ENCODE measurements around the gene VIM.

VIM gene

DNA sequence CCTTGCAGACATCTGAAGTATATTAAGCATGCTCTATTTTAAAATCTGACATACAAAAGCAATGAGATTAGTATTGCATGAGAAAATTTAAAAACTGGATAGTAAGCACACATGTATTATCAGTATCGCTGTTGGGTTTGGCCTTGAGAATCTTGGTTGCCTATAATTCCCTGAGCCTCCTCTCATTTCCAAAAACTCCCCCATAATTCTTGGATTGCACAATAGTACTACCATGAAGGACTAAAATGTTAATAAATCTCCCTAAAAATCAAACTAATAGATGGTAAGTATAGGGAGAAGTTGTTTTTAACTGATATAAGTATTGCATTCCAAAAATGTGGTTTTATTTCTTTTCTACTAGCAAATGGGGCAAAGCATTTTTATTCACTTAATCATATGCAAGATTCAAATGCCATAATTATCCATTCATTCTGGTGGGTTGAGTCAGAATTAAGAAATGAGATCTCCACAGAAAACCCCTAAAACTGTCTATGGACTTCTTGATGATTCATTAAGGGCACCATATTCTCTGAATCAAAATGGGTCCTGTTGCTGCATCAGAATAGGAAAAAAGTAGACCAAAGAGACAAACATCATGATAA lies 10.3 kb upstream of the VIM start:
- peak overlapping the region; percentile 98 for H3K27ac ChIP-seq
- TF ChIP-seq, protein P1, sequence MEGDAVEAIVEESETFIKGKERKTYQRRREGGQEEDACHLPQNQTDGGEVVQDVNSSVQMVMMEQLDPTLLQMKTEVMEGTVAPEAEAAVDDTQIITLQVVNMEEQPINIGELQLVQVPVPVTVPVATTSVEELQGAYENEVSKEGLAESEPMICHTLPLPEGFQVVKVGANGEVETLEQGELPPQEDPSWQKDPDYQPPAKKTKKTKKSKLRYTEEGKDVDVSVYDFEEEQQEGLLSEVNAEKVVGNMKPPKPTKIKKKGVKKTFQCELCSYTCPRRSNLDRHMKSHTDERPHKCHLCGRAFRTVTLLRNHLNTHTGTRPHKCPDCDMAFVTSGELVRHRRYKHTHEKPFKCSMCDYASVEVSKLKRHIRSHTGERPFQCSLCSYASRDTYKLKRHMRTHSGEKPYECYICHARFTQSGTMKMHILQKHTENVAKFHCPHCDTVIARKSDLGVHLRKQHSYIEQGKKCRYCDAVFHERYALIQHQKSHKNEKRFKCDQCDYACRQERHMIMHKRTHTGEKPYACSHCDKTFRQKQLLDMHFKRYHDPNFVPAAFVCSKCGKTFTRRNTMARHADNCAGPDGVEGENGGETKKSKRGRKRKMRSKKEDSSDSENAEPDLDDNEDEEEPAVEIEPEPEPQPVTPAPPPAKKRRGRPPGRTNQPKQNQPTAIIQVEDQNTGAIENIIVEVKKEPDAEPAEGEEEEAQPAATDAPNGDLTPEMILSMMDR (conservative IDR thresholded peaks at IDR 0.05; ENCODE audit: low read depth) = no peak
- POLR2A ChIA-PET (ENCODE audit: low non-redundant PET) = no interaction called here
- DNase-seq (ENCODE audit: low spot score) = no peak
- CTCF ChIA-PET = no interaction called here

DNA sequence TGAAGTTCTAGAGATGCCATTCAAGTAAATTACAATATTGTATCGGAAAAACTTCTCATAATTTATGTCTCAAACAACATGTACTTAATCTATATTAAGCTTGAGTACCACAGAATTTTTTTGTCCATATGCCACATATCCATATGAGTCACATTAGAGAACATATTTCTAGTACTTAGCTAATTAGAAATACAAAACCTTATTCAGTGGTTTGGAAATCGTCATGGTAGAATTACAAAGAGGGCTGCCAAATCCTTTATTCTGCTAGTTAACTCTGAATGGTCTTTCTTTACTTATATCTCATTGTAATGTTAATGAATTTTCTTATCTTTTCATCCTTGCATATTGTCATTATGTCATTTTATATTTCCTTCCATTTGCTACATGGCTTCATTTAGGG lies 9.0 kb upstream of the VIM start:
- TF ChIP-seq, protein P1 (conservative IDR thresholded peaks at IDR 0.05; ENCODE audit: low read depth) = no peak
- ChIA-PET POLR2A (ENCODE audit: low non-redundant PET) (no interaction called here), CTCF (no interaction called here)
- peak overlapping the region; percentile 52 for H3K27ac ChIP-seq
- no peak for DNase-seq (ENCODE audit: low spot score)

DNA sequence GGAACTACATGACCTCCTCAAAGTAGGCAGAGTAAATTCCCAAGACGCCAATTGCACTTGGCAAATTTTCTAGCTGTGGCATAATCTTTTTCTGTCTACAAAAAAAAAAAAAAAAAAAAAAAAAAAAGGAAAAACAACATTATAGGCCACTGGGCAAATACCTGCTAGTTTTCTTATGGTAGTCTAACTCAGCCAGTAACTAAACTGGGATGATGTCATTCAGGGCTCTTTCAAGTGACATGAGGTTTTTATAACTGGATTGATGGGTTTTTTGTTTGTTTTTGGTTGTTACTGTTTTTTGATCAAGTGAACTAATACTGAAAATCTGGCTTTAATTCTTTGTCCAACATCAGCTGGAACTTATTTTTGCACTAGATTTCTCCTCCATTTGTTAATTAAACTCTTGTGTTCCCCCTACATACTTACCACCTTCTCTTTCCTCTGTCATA lies 7.4 kb upstream of the VIM start:
- TF ChIP-seq, protein P1 (conservative IDR thresholded peaks at IDR 0.05; ENCODE audit: low read depth) = no peak
- POLR2A ChIA-PET (ENCODE audit: low non-redundant PET) = interaction anchor here (0.6 kb wide), 1 partner anchor 20 kb away, joined by 3 read pairs; no protein-coding TSS in a partner anchor
- CTCF ChIA-PET = interaction anchor here (1.0 to 1.2 kb wide), 3 partner anchors 10 to 372 kb away, joined by 3 to 5 read pairs (median 3); no protein-coding TSS in a partner anchor
- no peak for DNase-seq (ENCODE audit: low spot score)
- no peak overlapping the region for H3K27ac ChIP-seq

DNA sequence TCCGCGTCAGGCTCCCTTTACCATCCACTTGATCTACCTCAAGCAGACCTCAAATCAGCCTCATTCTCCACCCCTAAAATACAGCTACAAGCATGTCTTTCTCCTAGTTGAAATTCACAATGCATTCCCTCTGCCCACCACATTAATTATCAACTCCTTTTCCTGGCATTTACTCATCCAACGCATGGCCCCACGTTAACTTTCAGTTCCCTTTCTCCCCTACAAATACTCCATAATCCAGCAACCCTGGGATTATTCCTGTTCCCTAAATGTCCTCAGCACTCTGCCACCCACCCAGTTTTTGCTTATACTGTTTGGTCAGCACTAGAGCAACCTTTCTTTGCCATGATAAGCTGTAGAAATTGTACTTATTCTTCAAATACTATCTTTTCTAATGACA lies 5.7 kb upstream of the VIM start:
- ChIA-PET POLR2A (ENCODE audit: low non-redundant PET) (no interaction called here), CTCF (no interaction called here)
- TF ChIP-seq, protein P1 (conservative IDR thresholded peaks at IDR 0.05; ENCODE audit: low read depth) = no peak
- H3K27ac ChIP-seq = no peak overlapping the region
- no peak for DNase-seq (ENCODE audit: low spot score)

DNA sequence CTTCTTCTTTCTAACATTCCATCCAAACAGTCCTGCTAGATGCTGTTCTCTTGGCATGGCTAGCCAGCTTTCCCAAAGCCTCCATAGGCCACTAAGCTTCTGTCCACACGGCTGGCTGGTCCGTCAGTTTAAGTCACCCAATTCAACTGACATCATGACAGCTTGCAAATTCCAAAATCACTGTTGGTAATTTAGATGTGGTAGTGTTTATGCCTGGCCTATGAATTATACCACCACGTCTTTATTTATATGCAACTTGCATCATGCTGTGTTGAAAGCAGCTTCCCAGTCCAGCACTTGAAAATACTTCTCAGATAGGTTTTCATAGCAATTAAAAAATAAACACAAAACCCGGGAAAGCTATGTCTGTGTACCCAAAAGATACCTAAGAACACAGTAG lies 2.2 kb upstream of the VIM start:
- no peak overlapping the region for H3K27ac ChIP-seq
- no peak for DNase-seq (ENCODE audit: low spot score)
- CTCF ChIA-PET = interaction anchor here (0.6 kb wide), 1 partner anchor 120 kb away, joined by 3 read pairs; no protein-coding TSS in a partner anchor
- POLR2A ChIA-PET (ENCODE audit: low non-redundant PET) = no interaction called here
- TF ChIP-seq, protein P1 (conservative IDR thresholded peaks at IDR 0.05; ENCODE audit: low read depth) = no peak

DNA sequence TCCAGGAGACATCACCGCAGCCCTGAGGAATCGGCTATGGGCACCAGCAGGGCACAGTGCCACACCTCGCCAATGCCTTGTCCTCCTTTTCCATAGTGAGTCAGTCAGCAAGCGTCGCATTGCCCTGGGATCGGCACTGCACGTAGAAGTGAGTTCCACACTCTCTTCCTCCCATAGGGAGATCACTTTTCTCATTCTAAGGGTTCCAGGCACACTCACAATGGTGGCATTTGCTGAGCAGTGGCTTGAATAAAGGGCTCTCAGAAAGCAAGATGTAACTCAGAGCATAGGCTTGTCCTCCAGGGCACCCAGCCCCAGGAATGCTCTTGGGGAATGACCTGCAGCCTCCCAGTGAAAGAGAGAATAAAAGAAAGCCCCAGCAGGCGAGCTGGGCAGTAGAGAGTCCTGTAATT lies 1.1 kb upstream of the VIM start:
- ChIA-PET CTCF (interaction anchor here (0.6 kb wide), 1 partner anchor 421 kb away, joined by 3 read pairs; no protein-coding TSS in a partner anchor), POLR2A (ENCODE audit: low non-redundant PET) (no interaction called here)
- DNase-seq (ENCODE audit: low spot score) = no peak
- peak overlapping the region; percentile 100 for H3K27ac ChIP-seq
- TF ChIP-seq, protein P1 (conservative IDR thresholded peaks at IDR 0.05; ENCODE audit: low read depth) = no peak
